PFSK-1 (cell line): ENCODE results near the gene HDAC3.

ENCODE experiments used
- FOXP2 ChIP-seq: optimal IDR thresholded peaks from 2 replicates; pipeline ENCODE3; 2011; ENCODE audit warnings: borderline replicate concordance, control low read depth, inconsistent platforms; ENCODE audit not compliant: insufficient read depth; ENCODE audit errors: extremely low read length, extremely low read depth
- POLR2AphosphoS5 ChIP-seq: IDR thresholded peaks from 2 replicates; pipeline ENCODE4 v1.6.1; 2012; ENCODE audit warnings: low read depth, mild to moderate bottlenecking, control low read depth, low read length, moderate library complexity
- REST ChIP-seq, 2 experiments: IDR thresholded peaks; 2 replicates each; pipeline versions ENCODE4 v1.6.1 to v1.8.0; 2011 to 2012; ENCODE audit warnings: low read depth in 2 of 2, low read length in 2 of 2, control low read depth in 1 of 2, inconsistent platforms in 1 of 2, mild to moderate bottlenecking in 1 of 2, moderate library complexity in 1 of 2; ENCODE audit not compliant: insufficient read depth in 1 of 2
- SIN3A ChIP-seq: IDR thresholded peaks from 2 replicates; pipeline ENCODE4 v1.6.1; 2012; ENCODE audit warnings: mild to moderate bottlenecking, low read length, moderate library complexity, borderline replicate concordance; ENCODE audit not compliant: insufficient read depth
- TAF1 ChIP-seq: IDR thresholded peaks from 2 replicates; pipeline ENCODE4 v1.6.1; 2012; ENCODE audit warnings: low read length, control low read depth, borderline replicate concordance; ENCODE audit not compliant: insufficient read depth

The HDAC3 gene

GRCh38 chr5:141639357-141640050, 2.9 kb upstream of the HDAC3 start:
- no peak for TF ChIP-seq POLR2AphosphoS5
- no peak for TF ChIP-seq FOXP2
- TF ChIP-seq REST (IDR thresholded peaks at IDR 0.05; ENCODE audit: insufficient read depth in 1 of 2, low read depth in 2 of 2, low read length in 2 of 2), result no peak
- no peak for TF ChIP-seq TAF1
- TF ChIP-seq SIN3A, result no peak

GRCh38 chr5:141638771-141639170, 2.1 kb upstream of the HDAC3 start:
- TF ChIP-seq REST (IDR thresholded peaks at IDR 0.05; ENCODE audit: insufficient read depth in 1 of 2, low read depth in 2 of 2, low read length in 2 of 2), result no peak

- TF ChIP-seq REST (IDR thresholded peaks at IDR 0.05; ENCODE audit: insufficient read depth in 1 of 2, low read depth in 2 of 2, low read length in 2 of 2), result peak; percentile 93
- peak; percentile 92; the same call in 1 of the 2 replicates for TF ChIP-seq SIN3A
- no peak for TF ChIP-seq FOXP2
Measured at GRCh38 chr5:141637767-141638419, 1.2 kb upstream of the HDAC3 start.

GRCh38 chr5:141637123-141637766, 596 bp upstream of the HDAC3 start:
- no peak for TF ChIP-seq TAF1
- peak; percentile 29 for TF ChIP-seq FOXP2

- no peak for TF ChIP-seq TAF1
- TF ChIP-seq SIN3A, result no peak
- TF ChIP-seq POLR2AphosphoS5, result no peak
- no peak for TF ChIP-seq FOXP2
- no peak for TF ChIP-seq REST (IDR thresholded peaks at IDR 0.05; ENCODE audit: insufficient read depth in 1 of 2, low read depth in 2 of 2, low read length in 2 of 2)
Measured at GRCh38 chr5:141636106-141636412, 590 bp downstream of the HDAC3 start.
